HG03175 (cell line): ENCODE measurements around the gene CAPN8.

ENCODE experiments used
- ATAC-seq: cut with Tn5 transposase; IDR thresholded peaks from one replicate; pipeline ENCODE4 v1.9.1; 2021; ENCODE audit warnings: mild to moderate bottlenecking, moderate library complexity; ENCODE audit not compliant: unreplicated experiment

CAPN8 gene

DNA sequence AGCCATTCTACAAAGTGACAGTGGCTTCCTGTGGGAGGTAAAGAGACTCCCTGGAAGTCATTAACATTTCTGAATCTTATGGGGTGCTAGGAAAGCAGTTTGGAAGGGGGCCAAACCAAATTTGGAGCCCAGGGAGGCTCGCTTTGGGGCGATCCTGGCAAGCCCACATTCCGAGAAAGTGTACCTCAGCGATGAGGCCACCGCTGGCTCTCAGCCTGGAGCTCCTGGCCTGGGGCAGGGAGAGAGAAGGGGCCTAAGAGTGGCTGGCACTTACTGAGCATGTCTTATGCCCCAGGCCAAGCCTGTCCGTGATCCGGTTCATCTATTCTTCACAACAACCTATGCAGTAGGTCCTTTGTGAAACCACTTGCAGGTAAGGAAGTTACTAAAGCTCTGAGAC, 173.5 kb downstream of the CAPN8 start:
- ATAC-seq, result no peak
